ENCODE data around the gene CRADD.
"Not testable (repeated sequence)": the region's sequence is repeated elsewhere in the genome, so short reads cannot be mapped to it uniquely, and the experiment has no call there.

Gene CRADD

GRCh38 chr12:93762059-93762719 lies 85.0 kb downstream of the CRADD start:
- no peak for DNase-seq

GRCh38 chr12:93762912-93763553 lies 85.9 kb downstream of the CRADD start:
- no peak for DNase-seq

- DNase-seq = no peak
These were observed 86.6 kb downstream of the CRADD start for GRCh38 chr12:93763746-93764147.

- DNase-seq = no peak
These were observed 89.2 kb downstream of the CRADD start for GRCh38 chr12:93766371-93766770.

GRCh38 chr12:93766796-93767523 lies 89.8 kb downstream of the CRADD start:
- DNase-seq = no peak

- no peak for DNase-seq
These were observed 90.3 kb downstream of the CRADD start for GRCh38 chr12:93767524-93767863.

GRCh38 chr12:93772003-93772700 lies 95.0 kb downstream of the CRADD start:
- DNase-seq = no peak

- no peak for DNase-seq
These were observed 96.1 kb downstream of the CRADD start for GRCh38 chr12:93773122-93773871.

GRCh38 chr12:93776581-93777018 lies 99.4 kb downstream of the CRADD start:
- DNase-seq = no peak

- DNase-seq = no peak
These were observed 100.1 kb downstream of the CRADD start for GRCh38 chr12:93777254-93777653.

GRCh38 chr12:93778306-93778705 lies 101.1 kb downstream of the CRADD start:
- no peak for DNase-seq

GRCh38 chr12:93778766-93779165 lies 101.6 kb downstream of the CRADD start:
- no peak for DNase-seq

- DNase-seq = no peak
These were observed 103.0 kb downstream of the CRADD start for GRCh38 chr12:93780101-93780641.

GRCh38 chr12:93780886-93781285 lies 103.7 kb downstream of the CRADD start:
- DNase-seq = not testable (repeated sequence)

GRCh38 chr12:93781961-93782360 lies 104.8 kb downstream of the CRADD start:
- not testable (repeated sequence) for DNase-seq

- DNase-seq = no peak
These were observed 105.7 kb downstream of the CRADD start for GRCh38 chr12:93782853-93783252.

GRCh38 chr12:93783832-93784231 lies 106.7 kb downstream of the CRADD start:
- no peak for DNase-seq

GRCh38 chr12:93784339-93785086 lies 107.3 kb downstream of the CRADD start:
- DNase-seq = no peak

GRCh38 chr12:93785249-93786010 lies 108.3 kb downstream of the CRADD start:
- no peak for DNase-seq

GRCh38 chr12:93786656-93787397 lies 109.7 kb downstream of the CRADD start:
- DNase-seq = no peak
